Keratinocyte (primary cell): ENCODE measurements around the gene KRT5. TPM values are rescaled to one million over a fixed set of nuclear protein-coding genes. Genes with fewer than 3 reads are reported as not detected.

ENCODE experiments used
- DNase-seq: peaks from one replicate; pipeline ENCODE4 v3.0.0-alpha.2; 2011; ENCODE audit warnings: low read depth, missing footprints, low spot score
- FAIRE-seq: peaks from 2 replicates; lab custom pipeline; 2011; peaks lifted over from hg19 to GRCh38; lab: Jason Lieb, UNC
- H2AFZ ChIP-seq: 2 replicates; pipeline ENCODE4 v1.6.0; 2012; ENCODE audit warnings: low read length, control low read depth, inconsistent platforms; ENCODE audit not compliant: control insufficient read depth
- H3K27ac ChIP-seq: 2 replicates; pipeline ENCODE4 v1.5.1; 2011; ENCODE audit warnings: low read length; ENCODE audit not compliant: control insufficient read depth, insufficient read depth
- H3K27me3 ChIP-seq: 3 replicates; pipeline ENCODE4 v1.6.0; 2011; ENCODE audit warnings: low read length; ENCODE audit not compliant: control insufficient read depth, insufficient read depth; ENCODE audit errors: extremely low read depth
- H3K36me3 ChIP-seq, 2 experiments: 2 replicates in 1 of 2; 3 replicates in 1 of 2; pipeline ENCODE4 v1.5.1; 2011; ENCODE audit warnings: low read length in 2 of 2, mild to moderate bottlenecking in 1 of 2; ENCODE audit not compliant: control insufficient read depth in 2 of 2, insufficient read depth in 2 of 2; ENCODE audit errors: extremely low read depth in 1 of 2
- H3K4me1 ChIP-seq: 3 replicates; pipeline ENCODE4 v1.5.1; 2011; ENCODE audit warnings: low read length; ENCODE audit not compliant: control insufficient read depth, insufficient read depth; ENCODE audit errors: extremely low read depth
- H3K4me2 ChIP-seq: 3 replicates; pipeline ENCODE4 v1.6.0; 2011; ENCODE audit warnings: low read depth, low read length; ENCODE audit not compliant: control insufficient read depth, insufficient read depth; ENCODE audit errors: extremely low read depth
- H3K4me3 ChIP-seq, 3 experiments: fragments of 200-600 bp in 1 of 3; sonication (generic) in 1 of 3; 2 replicates in 2 of 3; 3 replicates in 1 of 3; pipeline ENCODE4 v1.5.1; 2011 to 2016; ENCODE audit warnings: low read length in 3 of 3, mild to moderate bottlenecking in 3 of 3, control low read depth in 2 of 3, inconsistent platforms in 1 of 3, low read depth in 1 of 3, mixed read lengths in 1 of 3, mixed run types in 1 of 3, moderate library complexity in 1 of 3; ENCODE audit not compliant: control insufficient read depth in 2 of 3, insufficient read depth in 2 of 3; ENCODE audit errors: extremely low read depth in 1 of 3
- H3K79me2 ChIP-seq: 2 replicates; pipeline ENCODE4 v1.6.0; 2012; ENCODE audit warnings: low read length; ENCODE audit not compliant: control insufficient read depth, insufficient read depth
- H3K9ac ChIP-seq: 3 replicates; pipeline ENCODE4 v1.6.0; 2011; ENCODE audit warnings: low read length; ENCODE audit not compliant: control insufficient read depth, insufficient read depth; ENCODE audit errors: extremely low read depth
- H3K9me1 ChIP-seq: 3 replicates; pipeline ENCODE4 v1.6.0; 2011; ENCODE audit warnings: low read length; ENCODE audit not compliant: control insufficient read depth, insufficient read depth; ENCODE audit errors: extremely low read depth
- H3K9me3 ChIP-seq: 2 replicates; pipeline ENCODE4 v1.5.1; 2012; ENCODE audit warnings: low read depth, low read length; ENCODE audit not compliant: control insufficient read depth
- H4K20me1 ChIP-seq: 3 replicates; pipeline ENCODE4 v1.6.0; 2011; ENCODE audit warnings: low read length; ENCODE audit not compliant: control insufficient read depth, insufficient read depth; ENCODE audit errors: extremely low read depth
- CTCF ChIP-seq, 3 experiments: IDR thresholded peaks in 1 of 3; conservative IDR thresholded peaks in 1 of 3; optimal IDR thresholded peaks in 1 of 3; 2 replicates in 2 of 3; 3 replicates in 1 of 3; pipeline versions ENCODE3 to v1.5.1; 2011; ENCODE audit warnings: low read length in 3 of 3, mild to moderate bottlenecking in 3 of 3, moderate library complexity in 2 of 3, control low read depth in 1 of 3, inconsistent platforms in 1 of 3; ENCODE audit not compliant: insufficient read depth in 2 of 3; ENCODE audit errors: extremely low read depth in 1 of 3
- EZH2 ChIP-seq: IDR thresholded peaks from one replicate; pipeline ENCODE4 v1.6.1; 2012; ENCODE audit warnings: inconsistent platforms, mild to moderate bottlenecking, low read length, moderate library complexity
- dilution Hi-C: fragments of 300-500 bp; cut with MboI; formaldehyde crosslinking; loops from one replicate; pipeline ENCODE4 v1.7.0; 2020; ENCODE audit warnings: low sequenced_read_pairs; ENCODE audit not compliant: extremely low pct_ligation_motif_present
- polyA plus RNA-seq, 5 experiments: library from polyadenylated mRNA; depleted of rRNA in 3 of 5; stranded (reverse) in 3 of 5; stranded (forward) in 1 of 5; unstranded in 1 of 5; fragments of >200 nt; gene quantifications; 1 replicate in 1 of 5; 2 replicates in 3 of 5; 3 replicates in 1 of 5; pipeline versions ENCODE4 v1.2.1 to v1.2.3, GENCODE V29; 2011 to 2012; ENCODE audit warnings: missing spikeins in 2 of 5, low read depth in 1 of 5, low replicate concordance in 1 of 5

KRT5 gene
- polyA plus RNA-seq, 1 donor (not counting 4 experiments of a cell fraction or from before 2014, with no cell fraction given): 15,814 TPM

- Histone ChIP-seq H3K4me3 (no peak overlapping the region), H4K20me1 (no peaks in the 10 kb centered on the region), H3K9me3 (no peaks in the 10 kb centered on the region), H3K9me1 (no peaks in the 10 kb centered on the region), H3K27me3 (no peaks in the 10 kb centered on the region), H3K4me2 (no peak overlapping the region), H3K27ac (no peak overlapping the region), H3K36me3 (no peaks in the 10 kb centered on the region), H3K4me1 (no peaks in the 10 kb centered on the region), H3K9ac (no peak overlapping the region), H2AFZ (no peak overlapping the region), H3K79me2 (no peaks in the 10 kb centered on the region)
- dilution Hi-C loops: no loop called here
- FAIRE-seq (no peak), DNase-seq (no peak)
- no peak for TF ChIP-seq EZH2
- TF ChIP-seq CTCF (optimal IDR thresholded peaks at IDR 0.05 in 1 of 3, IDR thresholded peaks at IDR 0.05 in 1 of 3, conservative IDR thresholded peaks at IDR 0.05 in 1 of 3; ENCODE audit: extremely low read depth in 1 of 3, insufficient read depth in 2 of 3, low read length in 3 of 3): no peak
Observed at GRCh38 chr12:52480073-52480472, 40.1 kb downstream of the KRT5 start.

GRCh38 chr12:52477651-52478050 lies 42.5 kb downstream of the KRT5 start:
- H3K4me1 ChIP-seq: peaks cover 9% of the 10 kb centered on the region
- no peaks in the 10 kb centered on the region for H3K9me3 ChIP-seq
- TF ChIP-seq EZH2 (no peak), CTCF (optimal IDR thresholded peaks at IDR 0.05 in 1 of 3, IDR thresholded peaks at IDR 0.05 in 1 of 3, conservative IDR thresholded peaks at IDR 0.05 in 1 of 3; ENCODE audit: extremely low read depth in 1 of 3, insufficient read depth in 2 of 3, low read length in 3 of 3) (no peak)
- H3K36me3 ChIP-seq: no peaks in the 10 kb centered on the region
- H2AFZ ChIP-seq: no peak overlapping the region
- dilution Hi-C loops: no loop called here
- H3K79me2 ChIP-seq: no peaks in the 10 kb centered on the region
- H3K27ac ChIP-seq: no peak overlapping the region
- H3K27me3 ChIP-seq: no peaks in the 10 kb centered on the region
- H3K4me2 ChIP-seq: no peak overlapping the region
- DNase-seq (no peak), FAIRE-seq (no peak)
- no peaks in the 10 kb centered on the region for H4K20me1 ChIP-seq
- no peak overlapping the region for H3K4me3 ChIP-seq
- H3K9me1 ChIP-seq: no peaks in the 10 kb centered on the region
- no peak overlapping the region for H3K9ac ChIP-seq
